ENCODE results near the gene RABGAP1L. TPM values are rescaled to one million over a fixed set of nuclear protein-coding genes. Genes with fewer than 3 reads are reported as not detected.
"Not testable (repeated sequence)": the region's sequence is repeated elsewhere in the genome, so short reads cannot be mapped to it uniquely, and the experiment has no call there.

Gene RABGAP1L
- total RNA-seq, 1 experiment from 2014 or later, result 29.3 TPM

DNA sequence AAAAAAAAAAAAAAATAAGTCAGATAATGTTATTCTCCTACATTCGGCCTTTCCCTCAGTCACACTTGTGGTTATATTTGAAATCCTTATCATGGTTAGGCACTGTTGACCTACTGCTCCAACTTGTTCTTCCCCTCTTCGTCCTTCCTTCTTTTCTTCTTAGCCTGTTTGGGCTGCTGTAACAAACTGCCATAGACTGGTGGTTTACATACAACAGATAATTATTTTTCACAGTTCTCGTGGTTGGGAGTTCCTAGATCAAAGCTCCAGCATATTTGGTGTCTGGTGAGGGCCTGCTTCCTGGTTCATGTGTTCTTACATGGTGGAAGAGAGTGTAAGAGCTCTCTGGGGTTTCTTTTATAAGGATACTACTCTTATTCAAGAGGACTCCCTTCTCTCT, 73.4 kb downstream of the RABGAP1L start:
- Histone ChIP-seq H3K27me3 (ENCODE audit: insufficient read depth, low read length) (no peaks in the 10 kb centered on the region), H3K9me3 (ENCODE audit: control insufficient read depth in 1 of 2, insufficient read depth in 1 of 2, low read depth in 1 of 2, low read length in 2 of 2) (no peaks in the 10 kb centered on the region), H3K4me1 (ENCODE audit: control insufficient read depth in 1 of 2, insufficient read depth in 2 of 2, low read length in 2 of 2) (no peaks in the 10 kb centered on the region), H4K20me1 (ENCODE audit: insufficient read depth) (no peaks in the 10 kb centered on the region), H3K4me2 (ENCODE audit: low read length) (no peak overlapping the region), H3K4me3 (replicated peaks in 1 of 2; ENCODE audit: low read depth in 1 of 2, low read length in 2 of 2) (no peak overlapping the region), H3K9me2 (ENCODE audit: insufficient read depth) (no peaks in the 10 kb centered on the region), H3K79me2 (ENCODE audit: insufficient read depth, low read length) (no peaks in the 10 kb centered on the region), H3K36me3 (ENCODE audit: control insufficient read depth in 1 of 2, insufficient read depth in 2 of 2, low read length in 2 of 2) (peaks cover 0 to 3% of the 10 kb centered on the region in 2 experiments; a peak in 2 of 4 replicates), H2AFZ (ENCODE audit: low read depth, low read length, poor library complexity, severe bottlenecking) (no peak overlapping the region), H3K9ac (ENCODE audit: low read length) (no peak overlapping the region), H3K27ac (ENCODE audit: low read depth, low read length) (no peak overlapping the region)
- TF ChIP-seq, protein P1, sequence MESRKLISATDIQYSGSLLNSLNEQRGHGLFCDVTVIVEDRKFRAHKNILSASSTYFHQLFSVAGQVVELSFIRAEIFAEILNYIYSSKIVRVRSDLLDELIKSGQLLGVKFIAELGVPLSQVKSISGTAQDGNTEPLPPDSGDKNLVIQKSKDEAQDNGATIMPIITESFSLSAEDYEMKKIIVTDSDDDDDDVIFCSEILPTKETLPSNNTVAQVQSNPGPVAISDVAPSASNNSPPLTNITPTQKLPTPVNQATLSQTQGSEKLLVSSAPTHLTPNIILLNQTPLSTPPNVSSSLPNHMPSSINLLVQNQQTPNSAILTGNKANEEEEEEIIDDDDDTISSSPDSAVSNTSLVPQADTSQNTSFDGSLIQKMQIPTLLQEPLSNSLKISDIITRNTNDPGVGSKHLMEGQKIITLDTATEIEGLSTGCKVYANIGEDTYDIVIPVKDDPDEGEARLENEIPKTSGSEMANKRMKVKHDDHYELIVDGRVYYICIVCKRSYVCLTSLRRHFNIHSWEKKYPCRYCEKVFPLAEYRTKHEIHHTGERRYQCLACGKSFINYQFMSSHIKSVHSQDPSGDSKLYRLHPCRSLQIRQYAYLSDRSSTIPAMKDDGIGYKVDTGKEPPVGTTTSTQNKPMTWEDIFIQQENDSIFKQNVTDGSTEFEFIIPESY (IDR thresholded peaks at IDR 0.05; ENCODE audit: extremely low read depth, insufficient replicate concordance, low read length), result no peak
- no peak for TF ChIP-seq POLR2AphosphoS5 (IDR thresholded peaks at IDR 0.05; ENCODE audit: low read depth, low read length)
- no peak for TF ChIP-seq EZH2phosphoT487 (IDR thresholded peaks at IDR 0.05; ENCODE audit: borderline replicate concordance)
- RAD21 ChIA-PET (ENCODE audit: low non-redundant PET in 1 of 2, low total read pairs in 2 of 2, uncharacterized antibody in 2 of 2, unreplicated experiment in 2 of 2), result no interaction called here
- ATAC-seq (no peak), DNase-seq (ENCODE audit: low read depth, low spot score) (no peak)
- intact Hi-C loops (cut with micrococcal nuclease), result no loop called here
- POLR2A ChIA-PET, result no interaction called here
- CTCF ChIA-PET, result no interaction called here
- BruUV-seq (replicated peaks), result no TSS peak

DNA sequence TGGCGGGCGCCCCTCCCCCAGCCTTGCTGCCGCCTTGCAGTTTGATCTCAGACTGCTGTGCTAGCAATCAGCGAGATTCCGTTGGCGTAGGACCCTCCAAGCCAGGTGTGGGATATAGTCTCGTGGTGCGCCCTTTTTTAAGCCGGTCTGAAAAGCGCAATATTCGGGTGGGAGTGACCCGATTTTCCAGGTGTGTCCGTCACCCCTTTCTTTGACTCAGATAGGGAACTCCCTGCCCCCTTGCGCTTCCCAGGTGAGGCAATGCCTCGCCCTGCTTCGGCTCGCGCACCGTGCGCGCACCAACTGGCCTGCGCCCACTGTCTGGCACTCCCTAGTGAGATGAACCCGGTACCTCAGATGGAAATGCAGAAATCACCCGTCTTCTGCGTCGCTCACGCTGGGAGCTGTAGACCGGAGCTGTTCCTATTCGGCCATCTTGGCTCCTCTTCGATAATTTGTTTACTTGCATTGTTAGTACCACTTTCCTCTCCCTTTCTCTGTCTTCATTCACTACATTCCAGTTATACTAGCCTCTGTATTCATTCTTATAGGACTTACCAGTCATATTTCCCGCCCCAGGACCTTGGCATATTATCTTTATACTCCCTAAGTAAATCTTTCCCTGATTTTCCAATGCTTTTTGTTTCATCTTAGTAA, 79.7 kb downstream of the RABGAP1L start:
- H3K9ac ChIP-seq (ENCODE audit: low read length), result peak overlapping the region; percentile 70

More for the DNA sequence above, 79.7 kb downstream of the RABGAP1L start:
- H3K27me3 ChIP-seq (ENCODE audit: insufficient read depth, low read length); H4K20me1 ChIP-seq (ENCODE audit: insufficient read depth); intact Hi-C loops (cut with micrococcal nuclease); ATAC-seq; POLR2A ChIA-PET; H3K36me3 ChIP-seq (ENCODE audit: control insufficient read depth in 1 of 2, insufficient read depth in 2 of 2, low read length in 2 of 2); H3K79me2 ChIP-seq (ENCODE audit: insufficient read depth, low read length); H2AFZ ChIP-seq (ENCODE audit: low read depth, low read length, poor library complexity, severe bottlenecking); CTCF ChIA-PET; H3K4me1 ChIP-seq (ENCODE audit: control insufficient read depth in 1 of 2, insufficient read depth in 2 of 2, low read length in 2 of 2); H3K9me3 ChIP-seq (ENCODE audit: control insufficient read depth in 1 of 2, insufficient read depth in 1 of 2, low read depth in 1 of 2, low read length in 2 of 2); RAD21 ChIA-PET (ENCODE audit: low non-redundant PET in 1 of 2, low total read pairs in 2 of 2, uncharacterized antibody in 2 of 2, unreplicated experiment in 2 of 2); H3K9me2 ChIP-seq (ENCODE audit: insufficient read depth): not testable (repeated sequence)
- peak; percentile 13 for DNase-seq (ENCODE audit: low read depth, low spot score)
- Histone ChIP-seq H3K4me3 (replicated peaks in 1 of 2; ENCODE audit: low read depth in 1 of 2, low read length in 2 of 2) (peak overlapping the region; percentile 48 to 58), H3K4me2 (ENCODE audit: low read length) (peak overlapping the region; percentile 76), H3K27ac (ENCODE audit: low read depth, low read length) (peak overlapping the region; percentile 48)
- TSS peak; percentile 50 for BruUV-seq (replicated peaks)

Measured in HCT116 (cell line).